Measurements from ENCODE around the gene RHOC. TPM values are rescaled to one million over a fixed set of nuclear protein-coding genes. Genes with fewer than 3 reads are reported as not detected.

RHOC gene
- total RNA-seq, 2 experiments from 2014 or later: 23.1 to 43.3 TPM

GRCh38 chr1:112719706-112720105, 12.8 kb upstream of the RHOC start:
- TF ChIP-seq CTCF (conservative IDR thresholded peaks at IDR 0.05; ENCODE audit: low read length) (no peak), EZH2phosphoT487 (IDR thresholded peaks at IDR 0.05; ENCODE audit: borderline replicate concordance, low read depth, low read length) (no peak)
- no peak overlapping the region for H2AFZ ChIP-seq (ENCODE audit: low read length)
- H4K20me1 ChIP-seq (ENCODE audit: insufficient read depth, low read length): no peaks in the 10 kb centered on the region
- no peak overlapping the region for H3K27ac ChIP-seq (ENCODE audit: low read depth, low read length, poor library complexity, severe bottlenecking)
- no peak overlapping the region for H3K4me2 ChIP-seq (ENCODE audit: low read length)
- no peaks in the 10 kb centered on the region for H3K36me3 ChIP-seq (ENCODE audit: insufficient read depth, low read length)
- CTCF ChIA-PET (ENCODE audit: unreplicated experiment): no interaction called here
- no peak for DNase-seq (ENCODE audit: low spot score)
- POLR2A ChIA-PET: interaction anchor here (0.8 to 2.3 kb wide), 2 partner anchors 10 to 83 kb away, joined by 4 to 5 read pairs; no protein-coding TSS in a partner anchor
- intact Hi-C loops (cut with micrococcal nuclease; ENCODE audit: unreplicated experiment): loop anchor here (5.0 kb wide), 1 partner anchor 958 kb away; no protein-coding TSS in a partner anchor
- H3K4me1 ChIP-seq (ENCODE audit: insufficient read depth, low read length, poor library complexity, severe bottlenecking): peaks cover 6% of the 10 kb centered on the region
- H3K9me2 ChIP-seq (ENCODE audit: insufficient read depth, low read length): no peaks in the 10 kb centered on the region
- H3K9me3 ChIP-seq (ENCODE audit: low read length): no peaks in the 10 kb centered on the region
- no TSS peak for BruUV-seq (replicated peaks)
- no peaks in the 10 kb centered on the region for H3K79me2 ChIP-seq (ENCODE audit: insufficient read depth, low read depth, low read length)
- no peak overlapping the region for H3K4me3 ChIP-seq (ENCODE audit: low read depth, low read length, poor library complexity, severe bottlenecking)

- no peaks in the 10 kb centered on the region for H4K20me1 ChIP-seq (ENCODE audit: insufficient read depth, low read length)
- no peaks in the 10 kb centered on the region for H3K9me3 ChIP-seq (ENCODE audit: low read length)
- 0 out of 2 replicates have a peak overlapping the region, but pooled peaks have one; percentile 19 for H3K4me2 ChIP-seq (ENCODE audit: low read length)
- H3K79me2 ChIP-seq (ENCODE audit: insufficient read depth, low read depth, low read length): no peaks in the 10 kb centered on the region
- POLR2A ChIA-PET: interaction anchor here (0.6 to 1.1 kb wide), 4 partner anchors 11 to 325 kb away, joined by 3 to 6 read pairs (median 4); no protein-coding TSS in a partner anchor
- CTCF ChIA-PET (ENCODE audit: unreplicated experiment): no interaction called here
- no peaks in the 10 kb centered on the region for H3K9me2 ChIP-seq (ENCODE audit: insufficient read depth, low read length)
- H3K4me1 ChIP-seq (ENCODE audit: insufficient read depth, low read length, poor library complexity, severe bottlenecking): peaks cover 15% of the 10 kb centered on the region
- BruUV-seq (replicated peaks): no TSS peak
- intact Hi-C loops (cut with micrococcal nuclease; ENCODE audit: unreplicated experiment): loop anchor here (5.0 kb wide), 1 partner anchor 958 kb away; no protein-coding TSS in a partner anchor
- H3K4me3 ChIP-seq (ENCODE audit: low read depth, low read length, poor library complexity, severe bottlenecking): no peak overlapping the region
- TF ChIP-seq CTCF (conservative IDR thresholded peaks at IDR 0.05; ENCODE audit: low read length): peak; percentile 77
- TF ChIP-seq EZH2phosphoT487 (IDR thresholded peaks at IDR 0.05; ENCODE audit: borderline replicate concordance, low read depth, low read length): no peak
- no peak overlapping the region for H2AFZ ChIP-seq (ENCODE audit: low read length)
- no peaks in the 10 kb centered on the region for H3K36me3 ChIP-seq (ENCODE audit: insufficient read depth, low read length)
- no peak overlapping the region for H3K27ac ChIP-seq (ENCODE audit: low read depth, low read length, poor library complexity, severe bottlenecking)
- DNase-seq (ENCODE audit: low spot score): peak; percentile 61
Measured at GRCh38 chr1:112718691-112719418, 11.9 kb upstream of the RHOC start.

Measured in OCI-LY7 (cell line).